ENCODE measurements around the gene UBA3. TPM values are rescaled to one million over a fixed set of nuclear protein-coding genes. Genes with fewer than 3 reads are reported as not detected.
A peak's percentile ranks its signal among the peaks of the same experiment; 100 is the strongest.

UBA3 gene
- polyA plus RNA-seq, 1 experiment = 111 TPM

DNA sequence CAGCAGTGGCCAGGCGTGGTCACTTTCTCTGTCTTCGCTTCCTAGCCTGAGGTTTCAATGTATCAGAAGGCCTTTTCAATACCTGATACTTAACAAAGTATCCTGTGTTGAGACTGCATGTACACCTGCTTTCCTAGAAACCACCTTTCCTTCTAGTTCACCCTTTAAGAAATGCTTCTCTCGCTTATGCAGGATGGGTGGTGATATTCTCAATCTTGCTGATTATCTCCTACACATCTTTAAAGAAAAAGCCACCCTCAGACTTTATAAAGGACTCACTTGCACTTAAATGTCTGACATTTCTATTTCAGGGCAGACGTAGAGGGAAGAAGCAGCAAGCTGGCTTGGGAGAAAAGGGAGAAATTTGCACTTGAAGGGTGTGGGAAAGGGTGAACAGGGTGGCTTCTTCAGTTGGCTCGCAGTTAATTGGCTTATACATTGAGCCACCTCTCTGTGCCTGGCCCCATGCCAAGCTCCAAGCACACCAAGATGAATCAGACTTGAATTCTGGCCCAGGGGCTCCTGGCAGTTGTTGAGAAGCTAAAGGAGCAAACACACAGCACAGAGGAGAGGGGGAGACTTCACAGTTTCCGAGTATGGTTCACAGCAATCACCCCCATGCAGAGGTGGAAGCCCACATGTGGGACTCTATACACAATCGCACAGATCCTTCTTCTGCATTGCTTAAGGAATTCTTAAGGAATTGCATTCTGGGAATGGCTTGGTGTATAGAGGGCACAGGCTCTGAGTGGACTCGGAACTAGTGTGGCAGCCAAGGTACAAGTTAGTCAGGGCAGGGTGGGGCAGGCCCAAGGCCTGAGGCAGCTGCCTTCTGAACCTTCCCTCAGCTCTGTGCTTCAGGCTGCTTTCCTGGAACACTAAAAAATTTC is 5.9 kb upstream of the UBA3 start:
- H3K9me3 ChIP-seq (ENCODE audit: control insufficient read depth, insufficient read depth, low read length) = no peaks in the 10 kb centered on the region
- ChIA-PET CTCF (no interaction called here), POLR2A (interaction anchor here (0.7 kb wide), 1 partner anchor 763 kb away, joined by 5 read pairs; no protein-coding TSS in a partner anchor)
- DNase-seq (ENCODE audit: low read depth, low spot score) = peak; percentile 78
- no peaks in the 10 kb centered on the region for H3K27me3 ChIP-seq (ENCODE audit: control insufficient read depth, insufficient read depth, low read length)
- H3K4me3 ChIP-seq (ENCODE audit: low read depth, low read length) = peak overlapping the region; percentile 95
- H3K27ac ChIP-seq (ENCODE audit: low read depth, low read length) = peak overlapping the region; percentile 83
- TF ChIP-seq, protein P1, sequence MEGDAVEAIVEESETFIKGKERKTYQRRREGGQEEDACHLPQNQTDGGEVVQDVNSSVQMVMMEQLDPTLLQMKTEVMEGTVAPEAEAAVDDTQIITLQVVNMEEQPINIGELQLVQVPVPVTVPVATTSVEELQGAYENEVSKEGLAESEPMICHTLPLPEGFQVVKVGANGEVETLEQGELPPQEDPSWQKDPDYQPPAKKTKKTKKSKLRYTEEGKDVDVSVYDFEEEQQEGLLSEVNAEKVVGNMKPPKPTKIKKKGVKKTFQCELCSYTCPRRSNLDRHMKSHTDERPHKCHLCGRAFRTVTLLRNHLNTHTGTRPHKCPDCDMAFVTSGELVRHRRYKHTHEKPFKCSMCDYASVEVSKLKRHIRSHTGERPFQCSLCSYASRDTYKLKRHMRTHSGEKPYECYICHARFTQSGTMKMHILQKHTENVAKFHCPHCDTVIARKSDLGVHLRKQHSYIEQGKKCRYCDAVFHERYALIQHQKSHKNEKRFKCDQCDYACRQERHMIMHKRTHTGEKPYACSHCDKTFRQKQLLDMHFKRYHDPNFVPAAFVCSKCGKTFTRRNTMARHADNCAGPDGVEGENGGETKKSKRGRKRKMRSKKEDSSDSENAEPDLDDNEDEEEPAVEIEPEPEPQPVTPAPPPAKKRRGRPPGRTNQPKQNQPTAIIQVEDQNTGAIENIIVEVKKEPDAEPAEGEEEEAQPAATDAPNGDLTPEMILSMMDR (IDR thresholded peaks at IDR 0.05; ENCODE audit: low read depth, low read length) = no peak

DNA sequence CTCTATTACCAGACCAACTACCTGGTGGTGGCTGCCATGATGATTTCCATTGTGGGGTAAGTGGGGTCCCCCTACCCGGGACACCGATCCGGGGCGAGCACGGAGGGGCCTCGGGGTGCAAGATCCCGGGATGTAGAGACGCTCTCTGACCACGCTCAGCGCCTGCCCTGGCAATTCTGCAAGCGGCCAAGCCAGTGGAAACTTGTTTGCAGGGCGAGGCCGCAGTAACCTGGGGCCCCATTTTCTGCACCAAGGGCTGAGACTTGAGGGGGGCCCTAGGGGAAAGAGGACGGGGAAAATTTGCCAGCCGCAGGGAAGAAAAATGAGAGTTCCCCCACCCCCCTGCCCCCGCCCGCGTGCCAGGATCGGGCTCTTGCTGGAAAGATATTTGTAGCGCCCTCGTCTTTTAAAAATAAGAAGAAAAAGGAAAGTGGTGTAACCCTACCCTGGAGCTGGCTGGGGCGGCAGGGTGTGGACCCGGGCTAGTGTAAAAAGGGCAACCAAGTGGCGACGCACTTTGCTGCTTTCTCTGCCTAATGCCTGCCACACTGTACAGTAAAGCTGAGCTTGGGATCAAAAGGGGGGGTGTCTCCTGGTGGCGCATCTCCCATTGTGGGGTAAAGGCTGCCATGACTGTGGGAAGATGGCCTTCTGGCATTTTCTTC is 5.1 kb upstream of the UBA3 start:
- ChIA-PET POLR2A (no interaction called here), CTCF (no interaction called here)
- Histone ChIP-seq H3K27ac (ENCODE audit: low read depth, low read length) (peak overlapping the region; percentile 83), H3K9me3 (ENCODE audit: control insufficient read depth, insufficient read depth, low read length) (no peaks in the 10 kb centered on the region), H3K4me3 (ENCODE audit: low read depth, low read length) (peak overlapping the region; percentile 95), H3K27me3 (ENCODE audit: control insufficient read depth, insufficient read depth, low read length) (no peaks in the 10 kb centered on the region)
- TF ChIP-seq, protein P1 (IDR thresholded peaks at IDR 0.05; ENCODE audit: low read depth, low read length) = no peak
- DNase-seq (ENCODE audit: low read depth, low spot score) = no peak

DNA sequence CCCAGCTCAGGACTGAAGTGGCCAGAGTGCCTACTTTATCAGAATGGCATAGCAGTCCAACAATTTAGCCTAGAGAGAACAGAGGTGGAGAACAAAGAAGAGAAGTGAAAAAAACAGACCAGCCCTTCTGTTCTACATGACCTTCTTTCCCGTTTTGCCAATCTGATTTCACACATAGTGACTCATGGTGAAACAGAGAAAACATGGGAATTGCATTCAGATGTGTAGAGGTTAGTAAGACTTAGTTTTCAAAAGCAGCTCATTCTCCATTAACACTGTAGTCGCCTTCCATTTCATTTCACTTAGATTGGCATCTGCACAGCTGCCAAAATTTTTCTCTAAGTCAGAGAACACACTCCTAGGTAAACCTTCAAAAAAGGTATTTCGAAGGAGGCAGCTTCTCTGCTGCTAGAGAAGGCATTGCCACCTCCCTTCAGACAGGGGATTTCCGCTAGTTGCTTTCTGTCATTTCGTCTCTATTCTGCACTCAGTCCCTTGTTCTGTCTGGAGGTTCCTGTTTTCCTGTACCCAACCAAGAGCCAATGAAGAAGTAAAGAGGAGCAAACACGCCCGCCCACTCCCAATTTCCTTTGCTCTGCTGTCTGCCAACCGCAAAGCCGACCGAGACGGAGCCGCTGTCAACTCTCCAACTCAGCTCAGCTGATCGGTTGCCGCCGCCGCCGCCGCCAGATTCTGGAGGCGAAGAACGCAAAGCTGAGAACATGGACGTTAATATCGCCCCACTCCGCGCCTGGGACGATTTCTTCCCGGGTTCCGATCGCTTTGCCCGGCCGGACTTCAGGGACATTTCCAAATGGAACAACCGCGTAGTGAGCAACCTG is 4.4 kb upstream of the UBA3 start, which contains the start of gene ARL6IP5:
Gene ARL6IP5, plus strand, starts transcription at position 612 of the 842 bp plus-strand sequence. Its CDS starts 111 bp downstream, at position 723.
- H3K27me3 ChIP-seq (ENCODE audit: control insufficient read depth, insufficient read depth, low read length) = no peaks in the 10 kb centered on the region
- TF ChIP-seq, protein P1 (IDR thresholded peaks at IDR 0.05; ENCODE audit: low read depth, low read length) = no peak
- H3K9me3 ChIP-seq (ENCODE audit: control insufficient read depth, insufficient read depth, low read length) = no peaks in the 10 kb centered on the region
- peak within 1 kb of the TSS; percentile 83 for H3K27ac ChIP-seq (ENCODE audit: low read depth, low read length)
- ChIA-PET CTCF (interaction anchor here (1.6 kb wide), 1 partner anchor 36 kb away, joined by 5 read pairs; no protein-coding TSS in a partner anchor), POLR2A (no interaction called here)
- peak within 1 kb of the TSS; percentile 95 for H3K4me3 ChIP-seq (ENCODE audit: low read depth, low read length)
- peak; percentile 86 for DNase-seq (ENCODE audit: low read depth, low spot score)

DNA sequence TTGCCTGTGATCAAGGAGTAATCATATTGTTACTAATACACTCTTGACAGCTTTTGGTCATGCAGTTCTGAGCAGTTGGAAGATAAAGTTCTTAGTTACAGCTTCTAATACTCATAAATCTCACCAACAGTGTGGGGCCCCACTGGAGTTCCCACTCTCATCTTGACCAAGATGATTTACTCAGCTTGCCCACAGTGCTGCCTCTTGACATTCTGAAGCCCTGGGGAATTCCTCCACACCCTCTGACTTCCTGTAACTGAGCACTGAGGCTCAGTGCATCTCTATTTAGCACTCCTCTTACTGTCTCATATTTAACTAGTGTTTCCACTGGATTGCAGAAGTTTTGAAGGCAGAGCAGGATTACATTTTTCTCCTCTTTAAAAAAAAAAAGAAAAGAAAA is 2.6 kb upstream of the UBA3 start:
- no peaks in the 10 kb centered on the region for H3K9me3 ChIP-seq (ENCODE audit: control insufficient read depth, insufficient read depth, low read length)
- no peak overlapping the region for H3K4me3 ChIP-seq (ENCODE audit: low read depth, low read length)
- POLR2A ChIA-PET = interaction anchor here (0.8 kb wide), 1 partner anchor 31 kb away, joined by 5 read pairs; the partner anchor contains the start of gene TMF1
- TF ChIP-seq, protein P1 (IDR thresholded peaks at IDR 0.05; ENCODE audit: low read depth, low read length) = no peak
- CTCF ChIA-PET = no interaction called here
- no peak for DNase-seq (ENCODE audit: low read depth, low spot score)
- H3K27ac ChIP-seq (ENCODE audit: low read depth, low read length) = peak overlapping the region; percentile 12
- H3K27me3 ChIP-seq (ENCODE audit: control insufficient read depth, insufficient read depth, low read length) = no peaks in the 10 kb centered on the region
